Nephron (organoid): Measurements from ENCODE around the gene SERPINI1.

Experiments
- H3K27ac Mint-ChIP-seq, 3 experiments: 2 replicates each; pipeline ENCODE4 v1.8.0; 2020; ENCODE audit warnings: mixed read lengths in 3 of 3, mild to moderate bottlenecking in 2 of 3, moderate library complexity in 1 of 3
- H3K27me3 Mint-ChIP-seq: 2 replicates; pipeline ENCODE4 v1.8.0; 2021; ENCODE audit warnings: low read depth, mild to moderate bottlenecking, moderate library complexity, mixed read lengths
- H3K36me3 Mint-ChIP-seq: 2 replicates; pipeline ENCODE4 v1.8.0; 2020; ENCODE audit warnings: low read depth, mixed read lengths
- H3K4me1 Mint-ChIP-seq: 2 replicates; pipeline ENCODE4 v1.8.0; 2020; ENCODE audit warnings: mixed read lengths
- H3K4me3 Mint-ChIP-seq, 3 experiments: 2 replicates each; pipeline ENCODE4 v1.8.0; 2020; ENCODE audit warnings: mild to moderate bottlenecking in 3 of 3, mixed read lengths in 3 of 3, moderate library complexity in 2 of 3
- H3K9me3 Mint-ChIP-seq: 2 replicates; pipeline ENCODE4 v1.8.0; 2020; ENCODE audit warnings: mixed read lengths
- TF ChIP-seq, protein P1 (sequence below), 3 experiments: fragments of 200-600 bp; sonication (generic); IDR thresholded peaks; one replicate each; pipeline ENCODE4 v1.5.0; 2021; ENCODE audit warnings: antibody characterized with exemption in 3 of 3; ENCODE audit not compliant: unreplicated experiment in 3 of 3

The SERPINI1 gene

DNA sequence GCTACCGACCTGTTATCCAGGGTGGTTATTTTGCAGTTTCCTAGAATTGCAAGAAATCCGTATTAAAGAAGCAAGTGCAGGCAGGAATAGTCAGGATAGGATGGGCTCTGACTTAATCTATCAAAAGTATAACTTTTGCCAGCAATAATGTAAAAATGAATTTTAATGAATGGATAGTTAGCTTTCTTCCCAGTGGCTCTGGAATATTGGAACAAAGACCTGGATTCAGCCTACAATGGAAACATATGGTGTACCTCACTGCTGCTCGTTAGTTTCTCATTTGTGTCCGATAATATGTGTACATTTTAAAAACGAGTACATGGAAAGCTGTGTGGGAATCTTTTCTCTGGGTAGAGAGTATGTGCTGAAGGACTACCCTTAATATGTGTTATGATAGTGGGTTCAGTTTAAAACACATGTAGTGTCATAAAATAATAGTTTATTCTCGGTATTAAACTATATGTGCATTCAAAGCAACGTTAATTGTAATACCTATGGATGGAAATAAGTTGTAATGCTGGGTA lies 805 bp downstream of the SERPINI1 start:
- Mint-ChIP-seq H3K4me3 (no peak overlapping the region), H3K27me3 (peaks cover 16% of the 10 kb centered on the region), H3K9me3 (no peaks in the 10 kb centered on the region), H3K36me3 (no peaks in the 10 kb centered on the region), H3K4me1 (peaks cover 29% of the 10 kb centered on the region), H3K27ac (no peak overlapping the region)
- TF ChIP-seq, protein P1, sequence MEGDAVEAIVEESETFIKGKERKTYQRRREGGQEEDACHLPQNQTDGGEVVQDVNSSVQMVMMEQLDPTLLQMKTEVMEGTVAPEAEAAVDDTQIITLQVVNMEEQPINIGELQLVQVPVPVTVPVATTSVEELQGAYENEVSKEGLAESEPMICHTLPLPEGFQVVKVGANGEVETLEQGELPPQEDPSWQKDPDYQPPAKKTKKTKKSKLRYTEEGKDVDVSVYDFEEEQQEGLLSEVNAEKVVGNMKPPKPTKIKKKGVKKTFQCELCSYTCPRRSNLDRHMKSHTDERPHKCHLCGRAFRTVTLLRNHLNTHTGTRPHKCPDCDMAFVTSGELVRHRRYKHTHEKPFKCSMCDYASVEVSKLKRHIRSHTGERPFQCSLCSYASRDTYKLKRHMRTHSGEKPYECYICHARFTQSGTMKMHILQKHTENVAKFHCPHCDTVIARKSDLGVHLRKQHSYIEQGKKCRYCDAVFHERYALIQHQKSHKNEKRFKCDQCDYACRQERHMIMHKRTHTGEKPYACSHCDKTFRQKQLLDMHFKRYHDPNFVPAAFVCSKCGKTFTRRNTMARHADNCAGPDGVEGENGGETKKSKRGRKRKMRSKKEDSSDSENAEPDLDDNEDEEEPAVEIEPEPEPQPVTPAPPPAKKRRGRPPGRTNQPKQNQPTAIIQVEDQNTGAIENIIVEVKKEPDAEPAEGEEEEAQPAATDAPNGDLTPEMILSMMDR (IDR thresholded peaks at IDR 0.05; ENCODE audit: unreplicated experiment in 3 of 3) = no peak

DNA sequence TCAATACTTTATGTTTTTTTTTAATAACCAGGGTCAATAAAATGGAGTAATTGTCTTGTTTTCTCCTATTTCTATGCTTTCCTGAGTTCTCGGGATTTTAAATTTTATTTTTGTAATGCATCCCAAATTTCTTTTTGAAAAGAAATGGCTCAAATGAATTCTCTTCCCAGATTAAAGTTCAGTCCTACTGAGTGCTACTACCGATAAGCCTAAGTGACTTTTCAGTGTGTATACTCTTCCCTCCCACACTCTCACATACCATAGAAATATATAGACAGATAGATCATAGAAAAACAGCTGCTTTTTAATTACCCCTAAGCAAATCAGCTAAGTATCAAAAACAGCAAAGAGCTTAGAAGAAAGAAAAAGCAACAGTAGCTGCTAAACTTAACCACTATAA lies 1.5 kb downstream of the SERPINI1 start:
- peak overlapping the region in 1 of 3 experiments; percentile 27 for H3K27ac Mint-ChIP-seq
- peak overlapping the region in 1 of 3 experiments; percentile 68 for H3K4me3 Mint-ChIP-seq
- H3K27me3 Mint-ChIP-seq = peaks cover 16% of the 10 kb centered on the region
- no peaks in the 10 kb centered on the region for H3K9me3 Mint-ChIP-seq
- no peaks in the 10 kb centered on the region for H3K36me3 Mint-ChIP-seq
- peaks cover 24% of the 10 kb centered on the region for H3K4me1 Mint-ChIP-seq
- TF ChIP-seq, protein P1 (IDR thresholded peaks at IDR 0.05; ENCODE audit: unreplicated experiment in 3 of 3) = no peak

DNA sequence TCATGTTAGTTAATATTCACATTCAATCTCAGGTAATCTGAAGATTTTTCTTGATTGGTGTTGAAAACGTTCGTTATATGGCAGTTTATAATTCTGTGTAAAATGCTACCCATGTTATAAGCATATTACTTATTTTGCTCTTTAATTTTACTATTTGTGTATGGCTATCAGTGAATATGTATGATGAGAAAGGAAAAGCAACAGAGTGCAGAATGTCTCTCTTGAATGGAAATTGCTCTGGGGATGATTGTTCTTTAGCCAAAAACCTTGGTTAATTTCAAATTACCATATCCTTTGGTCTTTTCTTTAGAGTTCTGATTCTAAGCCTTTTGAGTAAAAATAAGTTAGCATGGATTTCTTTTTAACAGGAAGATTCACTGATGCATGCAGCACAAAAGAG lies 2.5 kb downstream of the SERPINI1 start:
- no peaks in the 10 kb centered on the region for H3K9me3 Mint-ChIP-seq
- TF ChIP-seq, protein P1 (IDR thresholded peaks at IDR 0.05; ENCODE audit: unreplicated experiment in 3 of 3) = no peak
- peak overlapping the region in 2 of 3 experiments; percentile 30 to 56 for H3K4me3 Mint-ChIP-seq
- peak overlapping the region; percentile 14 to 66 (median 50) for H3K27ac Mint-ChIP-seq
- H3K36me3 Mint-ChIP-seq = no peaks in the 10 kb centered on the region
- peaks cover 16% of the 10 kb centered on the region for H3K27me3 Mint-ChIP-seq
- H3K4me1 Mint-ChIP-seq = peaks cover 15% of the 10 kb centered on the region

DNA sequence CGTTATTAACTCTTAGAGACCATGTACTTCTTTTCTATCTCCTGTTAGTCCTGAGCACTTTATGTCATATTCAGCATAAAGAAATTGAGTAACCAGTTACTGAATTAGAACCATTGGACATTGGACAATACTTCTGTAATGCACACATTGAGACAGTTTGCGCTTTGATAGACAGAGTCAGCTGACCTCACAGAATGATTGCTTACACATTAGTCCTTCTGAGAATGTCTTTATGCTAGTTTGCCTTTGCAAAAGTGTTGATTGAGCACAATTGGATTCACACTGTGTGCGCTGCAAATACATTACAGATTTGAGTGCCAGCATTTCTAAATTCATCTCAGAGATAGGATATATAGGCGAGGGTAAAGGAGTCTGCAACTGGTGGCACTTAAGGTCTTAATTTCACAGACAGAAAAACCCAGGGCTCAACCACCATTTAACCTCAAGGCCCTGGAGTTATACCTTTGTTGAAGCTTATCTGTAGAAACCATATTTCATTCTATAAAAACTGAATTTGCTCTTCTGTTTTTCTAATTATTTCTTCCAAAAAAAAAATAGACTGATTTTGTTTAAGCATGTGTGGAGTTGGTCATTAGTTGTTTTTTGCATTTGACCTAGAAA lies 3.8 kb downstream of the SERPINI1 start:
- H3K4me1 Mint-ChIP-seq = peaks cover 15% of the 10 kb centered on the region
- H3K27me3 Mint-ChIP-seq = peaks cover 16% of the 10 kb centered on the region
- no peaks in the 10 kb centered on the region for H3K9me3 Mint-ChIP-seq

DNA sequence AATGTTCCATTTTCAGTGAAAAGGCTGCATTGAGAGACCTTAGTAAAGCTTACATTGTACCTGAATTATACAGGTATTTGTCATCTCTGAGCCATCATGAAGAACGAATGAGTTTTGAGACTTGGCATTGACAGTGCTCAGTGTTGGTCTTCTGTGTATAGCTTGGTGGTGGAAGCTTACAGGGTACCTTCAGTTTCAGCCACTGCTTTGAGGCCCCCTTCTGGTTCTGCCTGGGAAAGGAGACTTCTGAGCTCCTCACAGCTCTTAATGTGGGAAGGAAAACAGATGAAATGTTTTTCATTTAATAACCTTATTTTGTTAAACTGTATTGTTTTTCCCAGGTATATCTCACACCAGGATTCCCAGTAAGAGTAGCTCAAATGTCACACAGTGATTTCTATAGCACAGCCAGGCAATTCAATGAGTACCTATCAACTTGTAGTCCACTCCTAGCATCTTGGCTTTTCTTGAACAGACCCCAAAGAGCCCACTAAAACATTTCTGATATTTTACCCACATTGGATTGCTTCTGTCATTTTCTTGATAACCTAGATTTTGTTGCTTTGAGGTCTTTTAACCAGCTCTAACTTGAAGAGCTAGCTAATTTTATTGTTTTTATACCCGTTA lies 5.6 kb downstream of the SERPINI1 start:
- Mint-ChIP-seq H3K27ac (peak overlapping the region in 1 of 3 experiments; percentile 65), H3K4me1 (peaks cover 15% of the 10 kb centered on the region), H3K9me3 (no peaks in the 10 kb centered on the region), H3K36me3 (no peaks in the 10 kb centered on the region), H3K27me3 (peaks cover 15% of the 10 kb centered on the region), H3K4me3 (no peak overlapping the region)
- TF ChIP-seq, protein P1 (IDR thresholded peaks at IDR 0.05; ENCODE audit: unreplicated experiment in 3 of 3) = peak; percentile 51 to 57 (median 53)

More for the DNA sequence above, 3.8 kb downstream of the SERPINI1 start:
- H3K36me3 Mint-ChIP-seq = no peaks in the 10 kb centered on the region
- TF ChIP-seq, protein P1 (IDR thresholded peaks at IDR 0.05; ENCODE audit: unreplicated experiment in 3 of 3) = no peak
- H3K27ac Mint-ChIP-seq = peak overlapping the region; percentile 73 to 84 (median 81)
- peak overlapping the region; percentile 38 to 71 (median 40) for H3K4me3 Mint-ChIP-seq
